DND-41 (cell line): ENCODE data around the gene PJVK.

Source experiments
- CTCF ChIP-seq: IDR thresholded peaks from 2 replicates; pipeline ENCODE4 v1.5.1; 2012; ENCODE audit warnings: borderline replicate concordance, low read length, moderate library complexity, mild to moderate bottlenecking; ENCODE audit not compliant: poor library complexity, severe bottlenecking; ENCODE audit errors: extremely low read depth
- EZH2 ChIP-seq: IDR thresholded peaks from 3 replicates; pipeline ENCODE4 v1.6.1; 2012; ENCODE audit warnings: borderline replicate concordance, low read depth, mild to moderate bottlenecking, moderate library complexity, low read length, inconsistent platforms; ENCODE audit not compliant: severe bottlenecking

- TF ChIP-seq CTCF (no peak), EZH2 (no peak)
Observed at GRCh38 chr2:178498137-178498536, 47.0 kb downstream of the PJVK start.
